Fibroblast of lung (primary cell): ENCODE measurements around the gene CD59. TPM values are rescaled to one million over a fixed set of nuclear protein-coding genes. Genes with fewer than 3 reads are reported as not detected.

Experiments
- DNase-seq, 2 donors: peaks; one replicate each; pipeline versions ENCODE4 v3.0.0 to v3.0.0-alpha.2; 2010; ENCODE audit warnings: low read depth in 2 of 2
- H2AFZ ChIP-seq: 2 replicates; pipeline ENCODE4 v1.5.1; 2012; ENCODE audit warnings: low read length, control low read depth, inconsistent platforms
- H3K27ac ChIP-seq: 2 replicates; pipeline ENCODE4 v1.5.1; 2011; ENCODE audit warnings: low read length, control low read depth; ENCODE audit not compliant: insufficient read depth
- H3K27me3 ChIP-seq: 2 replicates; pipeline ENCODE4 v1.5.1; 2011; ENCODE audit warnings: mild to moderate bottlenecking, low read length; ENCODE audit not compliant: control insufficient read depth, insufficient read depth
- H3K36me3 ChIP-seq: 2 replicates; pipeline ENCODE4 v1.5.1; 2011; ENCODE audit warnings: low read length; ENCODE audit not compliant: control insufficient read depth, insufficient read depth
- H3K4me1 ChIP-seq: 2 replicates; pipeline ENCODE4 v1.5.1; 2011; ENCODE audit warnings: low read length; ENCODE audit not compliant: control insufficient read depth, insufficient read depth; ENCODE audit errors: extremely low read depth
- H3K4me2 ChIP-seq: 2 replicates; pipeline ENCODE4 v1.5.1; 2011; ENCODE audit warnings: low read length, control low read depth; ENCODE audit not compliant: insufficient read depth; ENCODE audit errors: extremely low read depth
- H3K4me3 ChIP-seq, 4 experiments: fragments of 200-600 bp in 1 of 4; sonication (generic) in 1 of 4; replicated peaks in 1 of 4; 2 replicates each; pipeline ENCODE4 v1.5.1; 2011 to 2016; ENCODE audit warnings: low read length in 4 of 4, low read depth in 3 of 4, mild to moderate bottlenecking in 3 of 4, control low read depth in 2 of 4, inconsistent platforms in 1 of 4, mixed read lengths in 1 of 4; ENCODE audit not compliant: insufficient read depth in 1 of 4; ENCODE audit errors: control extremely low read depth in 1 of 4
- H3K79me2 ChIP-seq: 2 replicates; pipeline ENCODE4 v1.5.1; 2012; ENCODE audit warnings: mild to moderate bottlenecking, low read length, inconsistent platforms; ENCODE audit not compliant: control insufficient read depth, insufficient read depth
- H3K9ac ChIP-seq: 2 replicates; pipeline ENCODE4 v1.5.1; 2011; ENCODE audit warnings: mild to moderate bottlenecking, low read length, control low read depth; ENCODE audit not compliant: insufficient read depth
- H3K9me3 ChIP-seq: 2 replicates; pipeline ENCODE4 v1.5.1; 2012; ENCODE audit warnings: low read depth, low read length; ENCODE audit not compliant: control insufficient read depth, insufficient read depth
- H4K20me1 ChIP-seq: 2 replicates; pipeline ENCODE4 v1.5.1; 2011; ENCODE audit warnings: low read length; ENCODE audit not compliant: control insufficient read depth, insufficient read depth; ENCODE audit errors: extremely low read depth
- CTCF ChIP-seq, 2 donors: IDR thresholded peaks in 1 of 2; conservative IDR thresholded peaks in 1 of 2; 1 replicate in 1 of 2; 2 replicates in 1 of 2; pipeline ENCODE4 v1.5.1; 2011 to 2012; ENCODE audit warnings: low read length in 2 of 2, control low read depth in 1 of 2, inconsistent platforms in 1 of 2, low read depth in 1 of 2, mild to moderate bottlenecking in 1 of 2
- EZH2 ChIP-seq: IDR thresholded peaks from 2 replicates; pipeline ENCODE4 v1.5.1; 2012; ENCODE audit warnings: low read length, control low read depth, mild to moderate bottlenecking; ENCODE audit errors: missing control alignments
- polyA plus RNA-seq, 2 donors: library from polyadenylated mRNA; depleted of rRNA in 1 of 2; stranded (reverse) in 1 of 2; unstranded in 1 of 2; fragments of >200 nt; gene quantifications; 2 replicates each; pipeline ENCODE4 v1.2.1, GENCODE V29; 2011 to 2012; ENCODE audit warnings: missing spikeins in 1 of 2
- total RNA-seq: library from RNA; depleted of rRNA; stranded (reverse); fragments of >200 nt; gene quantifications from 2 replicates; pipeline ENCODE4 v1.2.1, GENCODE V29; 2014

CD59 gene
- total and polyA plus RNA-seq, 2 donors (not counting 1 experiment from before 2014, with no cell fraction given): 380 to 1,165 TPM

GRCh38 chr11:33654594-33654993 is 81.6 kb downstream of the CD59 start:
- Histone ChIP-seq H3K4me3 (no peak overlapping the region), H4K20me1 (no peaks in the 10 kb centered on the region), H3K27me3 (no peaks in the 10 kb centered on the region), H3K9me3 (no peaks in the 10 kb centered on the region), H3K9ac (no peak overlapping the region), H3K27ac (no peak overlapping the region), H3K4me1 (no peaks in the 10 kb centered on the region), H3K79me2 (no peaks in the 10 kb centered on the region), H3K4me2 (no peak overlapping the region), H2AFZ (no peak overlapping the region), H3K36me3 (no peaks in the 10 kb centered on the region)
- no peak for TF ChIP-seq CTCF (conservative IDR thresholded peaks at IDR 0.05 in 1 of 2, IDR thresholded peaks at IDR 0.05 in 1 of 2; ENCODE audit: low read depth in 1 of 2, low read length in 2 of 2)
- no peak for TF ChIP-seq EZH2
- DNase-seq: no peak

Other genes starting within 250 kb of the CD59 start
- not detected in 2 replicates for gene C11orf91, start 35.6 kb downstream of the CD59 start, total RNA-seq
- 0.12 TPM in 1 of 2 replicates, not detected in the other for gene C11orf91, start 35.6 kb downstream of the CD59 start, polyA plus RNA-seq
- gene FBXO3, start 38.1 kb upstream of the CD59 start, total RNA-seq: 27.2 and 28.7 TPM in 2 replicates
- gene FBXO3, start 38.1 kb upstream of the CD59 start, polyA plus RNA-seq: 39.6 and 46.2 TPM in 2 replicates
- gene LMO2, start 155.7 kb upstream of the CD59 start, total RNA-seq: 0.17 and 0.51 TPM in 2 replicates
- gene LMO2, start 155.7 kb upstream of the CD59 start, polyA plus RNA-seq: 0.03 and 0.15 TPM in 2 replicates